ENCODE measurements around the gene AJAP1.

AJAP1 gene

GRCh38 chr1:4803335-4803734 is 148.9 kb downstream of the AJAP1 start:
- no peak overlapping the region for H3K4ac ChIP-seq (ENCODE audit: low read depth, low read length)
- peak overlapping the region; percentile 83 for H2BK5ac ChIP-seq (ENCODE audit: low read length)
- H2BK15ac ChIP-seq (replicated peaks; ENCODE audit: low read depth): no peak overlapping the region
- no peaks in the 10 kb centered on the region for H3K27me3 ChIP-seq (ENCODE audit: insufficient read depth, low read length, poor library complexity)
- peaks cover 11% of the 10 kb centered on the region for H3K4me1 ChIP-seq (ENCODE audit: control insufficient read depth, low read depth, low read length)
- H3K4me3 ChIP-seq (ENCODE audit: low read length): no peak overlapping the region
- no peak overlapping the region for H2BK120ac ChIP-seq (ENCODE audit: low read depth, low read length)
- peak overlapping the region; percentile 31 for H3K27ac ChIP-seq (ENCODE audit: low read depth, low read length)
- H3K4me2 ChIP-seq (ENCODE audit: low read length): no peak overlapping the region
- H3K23ac ChIP-seq (ENCODE audit: low read length): no peak overlapping the region
- H3K36me3 ChIP-seq (ENCODE audit: control insufficient read depth, insufficient read depth, low read length): no peaks in the 10 kb centered on the region
- H4K5ac ChIP-seq (ENCODE audit: low read length): no peak overlapping the region
- no peak overlapping the region for H3K9ac ChIP-seq (ENCODE audit: low read length)
- peak; percentile 93 for DNase-seq
- H3K79me2 ChIP-seq (ENCODE audit: control insufficient read depth, insufficient read depth, low read length): no peaks in the 10 kb centered on the region
- no peak overlapping the region for H4K8ac ChIP-seq (ENCODE audit: low read depth, low read length)
- H3K56ac ChIP-seq (ENCODE audit: low read length): no peak overlapping the region
- H2AK5ac ChIP-seq (ENCODE audit: low read length): no peak overlapping the region
- no peak overlapping the region for H3K18ac ChIP-seq (ENCODE audit: low read length)
- no peaks in the 10 kb centered on the region for H3K79me1 ChIP-seq (ENCODE audit: low read length)

GRCh38 chr1:4805987-4806386 is 151.6 kb downstream of the AJAP1 start:
- Histone ChIP-seq H3K9ac (ENCODE audit: low read length) (no peak overlapping the region), H3K4ac (ENCODE audit: low read depth, low read length) (no peak overlapping the region), H2BK120ac (ENCODE audit: low read depth, low read length) (peak overlapping the region; percentile 96), H3K4me3 (ENCODE audit: low read length) (no peak overlapping the region), H3K23ac (ENCODE audit: low read length) (no peak overlapping the region), H2BK15ac (replicated peaks; ENCODE audit: low read depth) (no peak overlapping the region), H3K4me2 (ENCODE audit: low read length) (no peak overlapping the region), H2BK5ac (ENCODE audit: low read length) (peak overlapping the region; percentile 60), H3K4me1 (ENCODE audit: control insufficient read depth, low read depth, low read length) (peaks cover 11% of the 10 kb centered on the region), H2AK5ac (ENCODE audit: low read length) (no peak overlapping the region), H3K27ac (ENCODE audit: low read depth, low read length) (peak overlapping the region; percentile 91), H4K5ac (ENCODE audit: low read length) (peak overlapping the region; percentile 5), H3K36me3 (ENCODE audit: control insufficient read depth, insufficient read depth, low read length) (no peaks in the 10 kb centered on the region), H3K56ac (ENCODE audit: low read length) (no peak overlapping the region), H3K27me3 (ENCODE audit: insufficient read depth, low read length, poor library complexity) (no peaks in the 10 kb centered on the region), H3K18ac (ENCODE audit: low read length) (peak overlapping the region; percentile 39), H3K79me2 (ENCODE audit: control insufficient read depth, insufficient read depth, low read length) (no peaks in the 10 kb centered on the region), H3K79me1 (ENCODE audit: low read length) (no peaks in the 10 kb centered on the region), H4K8ac (ENCODE audit: low read depth, low read length) (no peak overlapping the region)
- DNase-seq: peak; percentile 81
- no CpG with 5 or more reads among the region's 2 CpGs for WGBS (ENCODE audit: extremely low coverage, insufficient coverage, low lambda C conversion rate)

GRCh38 chr1:4820543-4820942 is 166.1 kb downstream of the AJAP1 start:
- no peaks in the 10 kb centered on the region for H3K4me1 ChIP-seq (ENCODE audit: control insufficient read depth, low read depth, low read length)
- no peak overlapping the region for H3K9ac ChIP-seq (ENCODE audit: low read length)
- H2BK5ac ChIP-seq (ENCODE audit: low read length): no peak overlapping the region
- no peak overlapping the region for H2AK5ac ChIP-seq (ENCODE audit: low read length)
- no peak overlapping the region for H3K56ac ChIP-seq (ENCODE audit: low read length)
- H4K8ac ChIP-seq (ENCODE audit: low read depth, low read length): no peak overlapping the region
- H3K4me2 ChIP-seq (ENCODE audit: low read length): no peak overlapping the region
- no peaks in the 10 kb centered on the region for H3K27me3 ChIP-seq (ENCODE audit: insufficient read depth, low read length, poor library complexity)
- no peaks in the 10 kb centered on the region for H3K36me3 ChIP-seq (ENCODE audit: control insufficient read depth, insufficient read depth, low read length)
- no peaks in the 10 kb centered on the region for H3K79me1 ChIP-seq (ENCODE audit: low read length)
- H3K23ac ChIP-seq (ENCODE audit: low read length): no peak overlapping the region
- no peak overlapping the region for H4K5ac ChIP-seq (ENCODE audit: low read length)
- no peaks in the 10 kb centered on the region for H3K79me2 ChIP-seq (ENCODE audit: control insufficient read depth, insufficient read depth, low read length)
- H3K27ac ChIP-seq (ENCODE audit: low read depth, low read length): no peak overlapping the region
- WGBS (ENCODE audit: extremely low coverage, insufficient coverage, low lambda C conversion rate): no CpG with 5 or more reads among the region's 1 CpG
- no peak overlapping the region for H3K4me3 ChIP-seq (ENCODE audit: low read length)
- H3K4ac ChIP-seq (ENCODE audit: low read depth, low read length): no peak overlapping the region
- no peak overlapping the region for H3K18ac ChIP-seq (ENCODE audit: low read length)
- no peak overlapping the region for H2BK120ac ChIP-seq (ENCODE audit: low read depth, low read length)
- no peak for DNase-seq
- H2BK15ac ChIP-seq (replicated peaks; ENCODE audit: low read depth): no peak overlapping the region

GRCh38 chr1:4825800-4826450 is 171.5 kb downstream of the AJAP1 start:
- no peak overlapping the region for H3K18ac ChIP-seq (ENCODE audit: low read length)
- no peaks in the 10 kb centered on the region for H3K79me1 ChIP-seq (ENCODE audit: low read length)
- no peak overlapping the region for H2BK5ac ChIP-seq (ENCODE audit: low read length)
- no peaks in the 10 kb centered on the region for H3K27me3 ChIP-seq (ENCODE audit: insufficient read depth, low read length, poor library complexity)
- no peak overlapping the region for H2BK15ac ChIP-seq (replicated peaks; ENCODE audit: low read depth)
- H3K4me2 ChIP-seq (ENCODE audit: low read length): no peak overlapping the region
- no peaks in the 10 kb centered on the region for H3K79me2 ChIP-seq (ENCODE audit: control insufficient read depth, insufficient read depth, low read length)
- no peak overlapping the region for H3K4ac ChIP-seq (ENCODE audit: low read depth, low read length)
- H3K4me1 ChIP-seq (ENCODE audit: control insufficient read depth, low read depth, low read length): no peaks in the 10 kb centered on the region
- H3K9ac ChIP-seq (ENCODE audit: low read length): no peak overlapping the region
- H2BK120ac ChIP-seq (ENCODE audit: low read depth, low read length): no peak overlapping the region
- H3K4me3 ChIP-seq (ENCODE audit: low read length): no peak overlapping the region
- no peak overlapping the region for H4K5ac ChIP-seq (ENCODE audit: low read length)
- H4K8ac ChIP-seq (ENCODE audit: low read depth, low read length): no peak overlapping the region
- no peak overlapping the region for H3K27ac ChIP-seq (ENCODE audit: low read depth, low read length)
- no CpG with 5 or more reads among the region's 5 CpGs for WGBS (ENCODE audit: extremely low coverage, insufficient coverage, low lambda C conversion rate)
- H3K23ac ChIP-seq (ENCODE audit: low read length): no peak overlapping the region
- H3K36me3 ChIP-seq (ENCODE audit: control insufficient read depth, insufficient read depth, low read length): no peaks in the 10 kb centered on the region
- H3K56ac ChIP-seq (ENCODE audit: low read length): no peak overlapping the region
- DNase-seq: peak; percentile 75
- H2AK5ac ChIP-seq (ENCODE audit: low read length): no peak overlapping the region

- DNase-seq: no peak
- H3K4me1 ChIP-seq (ENCODE audit: control insufficient read depth, low read depth, low read length): no peaks in the 10 kb centered on the region
- H2BK15ac ChIP-seq (replicated peaks; ENCODE audit: low read depth): no peak overlapping the region
- no peak overlapping the region for H3K4me3 ChIP-seq (ENCODE audit: low read length)
- no peak overlapping the region for H3K56ac ChIP-seq (ENCODE audit: low read length)
- H3K4ac ChIP-seq (ENCODE audit: low read depth, low read length): no peak overlapping the region
- WGBS (ENCODE audit: extremely low coverage, insufficient coverage, low lambda C conversion rate): no CpG with 5 or more reads among the region's 6 CpGs
- H3K36me3 ChIP-seq (ENCODE audit: control insufficient read depth, insufficient read depth, low read length): no peaks in the 10 kb centered on the region
- no peaks in the 10 kb centered on the region for H3K79me2 ChIP-seq (ENCODE audit: control insufficient read depth, insufficient read depth, low read length)
- no peak overlapping the region for H3K4me2 ChIP-seq (ENCODE audit: low read length)
- no peak overlapping the region for H4K5ac ChIP-seq (ENCODE audit: low read length)
- H2BK120ac ChIP-seq (ENCODE audit: low read depth, low read length): no peak overlapping the region
- no peak overlapping the region for H3K23ac ChIP-seq (ENCODE audit: low read length)
- no peak overlapping the region for H3K9ac ChIP-seq (ENCODE audit: low read length)
- H3K79me1 ChIP-seq (ENCODE audit: low read length): no peaks in the 10 kb centered on the region
- no peak overlapping the region for H3K18ac ChIP-seq (ENCODE audit: low read length)
- H3K27ac ChIP-seq (ENCODE audit: low read depth, low read length): no peak overlapping the region
- H4K8ac ChIP-seq (ENCODE audit: low read depth, low read length): no peak overlapping the region
- H2BK5ac ChIP-seq (ENCODE audit: low read length): no peak overlapping the region
- no peaks in the 10 kb centered on the region for H3K27me3 ChIP-seq (ENCODE audit: insufficient read depth, low read length, poor library complexity)
- H2AK5ac ChIP-seq (ENCODE audit: low read length): no peak overlapping the region
These were observed 176.3 kb downstream of the AJAP1 start for GRCh38 chr1:4830707-4831106.

GRCh38 chr1:4836574-4836973 is 182.2 kb downstream of the AJAP1 start:
- Histone ChIP-seq H3K27ac (ENCODE audit: low read depth, low read length) (no peak overlapping the region), H3K4me2 (ENCODE audit: low read length) (no peak overlapping the region), H3K79me2 (ENCODE audit: control insufficient read depth, insufficient read depth, low read length) (no peaks in the 10 kb centered on the region), H3K79me1 (ENCODE audit: low read length) (no peaks in the 10 kb centered on the region), H3K4me1 (ENCODE audit: control insufficient read depth, low read depth, low read length) (peaks cover 3% of the 10 kb centered on the region), H2BK15ac (replicated peaks; ENCODE audit: low read depth) (no peak overlapping the region), H2BK5ac (ENCODE audit: low read length) (no peak overlapping the region), H3K36me3 (ENCODE audit: control insufficient read depth, insufficient read depth, low read length) (no peaks in the 10 kb centered on the region), H4K8ac (ENCODE audit: low read depth, low read length) (no peak overlapping the region), H3K9ac (ENCODE audit: low read length) (no peak overlapping the region), H3K4ac (ENCODE audit: low read depth, low read length) (no peak overlapping the region), H2AK5ac (ENCODE audit: low read length) (no peak overlapping the region), H3K56ac (ENCODE audit: low read length) (peak overlapping the region; percentile 10), H3K18ac (ENCODE audit: low read length) (no peak overlapping the region), H2BK120ac (ENCODE audit: low read depth, low read length) (no peak overlapping the region), H3K23ac (ENCODE audit: low read length) (no peak overlapping the region), H3K27me3 (ENCODE audit: insufficient read depth, low read length, poor library complexity) (no peaks in the 10 kb centered on the region), H3K4me3 (ENCODE audit: low read length) (no peak overlapping the region), H4K5ac (ENCODE audit: low read length) (no peak overlapping the region)
- DNase-seq: peak; percentile 2
- no CpG with 5 or more reads among the region's 2 CpGs for WGBS (ENCODE audit: extremely low coverage, insufficient coverage, low lambda C conversion rate)
